Common myeloid progenitor, CD34-positive (primary cell): Measurements from ENCODE around the gene CHST15.
"Not testable (repeated sequence)": the region's sequence is repeated elsewhere in the genome, so short reads cannot be mapped to it uniquely, and the experiment has no call there.

Experiments
- CTCF ChIA-PET: fragments of 350-600 bp; sonication (Branson Sonifier 250); formaldehyde crosslinking; loops from one replicate; lab custom pipeline; 2021; ENCODE audit warnings: antibody characterized with exemption; lab: Charles Lee
- POLR2A ChIA-PET: fragments of 350-600 bp; sonication (Branson Sonifier 250); formaldehyde crosslinking; loops from one replicate; lab custom pipeline; 2021; ENCODE audit warnings: antibody characterized with exemption; lab: Charles Lee
- DNase-seq, 3 donors: peaks; one replicate each; pipeline versions ENCODE4 v3.0.0 to v3.0.0-alpha.2; 2013
- H3K27ac ChIP-seq, 2 experiments: 1 replicate in 1 of 2; 2 replicates in 1 of 2; pipeline ENCODE4 v1.7.0; 2013; ENCODE audit warnings: inconsistent platforms in 2 of 2, low read length in 2 of 2, mild to moderate bottlenecking in 2 of 2, low read depth in 1 of 2, moderate library complexity in 1 of 2; ENCODE audit not compliant: severe bottlenecking in 2 of 2, insufficient read depth in 1 of 2, poor library complexity in 1 of 2
- H3K27me3 ChIP-seq, 5 experiments: replicated peaks in 2 of 5; 1 replicate in 3 of 5; 2 replicates in 2 of 5; pipeline versions ENCODE4 v1.6.1 to v1.7.0; 2013; ENCODE audit warnings: low read length in 4 of 5, mild to moderate bottlenecking in 2 of 5, moderate library complexity in 2 of 5, inconsistent platforms in 1 of 5; ENCODE audit not compliant: insufficient read depth in 5 of 5, control insufficient read depth in 4 of 5
- H3K36me3 ChIP-seq, 4 experiments: 1 replicate in 2 of 4; 2 replicates in 2 of 4; pipeline versions ENCODE4 v1.6.1 to v1.7.0; 2013; ENCODE audit warnings: low read length in 3 of 4, control low read depth in 1 of 4, mild to moderate bottlenecking in 1 of 4; ENCODE audit not compliant: control insufficient read depth in 4 of 4, insufficient read depth in 4 of 4
- H3K4me1 ChIP-seq, 4 experiments: 1 replicate in 3 of 4; 2 replicates in 1 of 4; pipeline versions ENCODE4 v1.6.1 to v1.7.1; 2013; ENCODE audit warnings: low read length in 3 of 4, mild to moderate bottlenecking in 3 of 4, control low read depth in 1 of 4, inconsistent platforms in 1 of 4, moderate library complexity in 1 of 4; ENCODE audit not compliant: control insufficient read depth in 4 of 4, insufficient read depth in 4 of 4; ENCODE audit errors: control extremely low read depth in 1 of 4
- H3K4me3 ChIP-seq, 7 experiments: 1 replicate in 4 of 7; 2 replicates in 3 of 7; pipeline versions ENCODE4 v1.5.1 to v1.7.0; 2013; ENCODE audit warnings: mild to moderate bottlenecking in 7 of 7, low read length in 6 of 7, moderate library complexity in 6 of 7, inconsistent platforms in 2 of 7, low read depth in 2 of 7, control low read depth in 1 of 7; ENCODE audit not compliant: insufficient read depth in 4 of 7, control insufficient read depth in 1 of 7; ENCODE audit errors: extremely low read depth in 1 of 7
- H3K9me3 ChIP-seq, 5 experiments: 1 replicate in 4 of 5; 2 replicates in 1 of 5; pipeline versions ENCODE4 v1.6.1 to v1.7.1; 2013; ENCODE audit warnings: low read length in 4 of 5, mild to moderate bottlenecking in 2 of 5, inconsistent platforms in 1 of 5, low read depth in 1 of 5, moderate library complexity in 1 of 5; ENCODE audit not compliant: control insufficient read depth in 4 of 5, insufficient read depth in 2 of 5; ENCODE audit errors: control extremely low read depth in 1 of 5
- WGBS: methylation state at CpG from one replicate; pipeline ENCODE4 v1.1.5; 2013; ENCODE audit not compliant: insufficient coverage; 5-methylcytosine and 5-hydroxymethylcytosine counted together

CHST15 gene

DNA sequence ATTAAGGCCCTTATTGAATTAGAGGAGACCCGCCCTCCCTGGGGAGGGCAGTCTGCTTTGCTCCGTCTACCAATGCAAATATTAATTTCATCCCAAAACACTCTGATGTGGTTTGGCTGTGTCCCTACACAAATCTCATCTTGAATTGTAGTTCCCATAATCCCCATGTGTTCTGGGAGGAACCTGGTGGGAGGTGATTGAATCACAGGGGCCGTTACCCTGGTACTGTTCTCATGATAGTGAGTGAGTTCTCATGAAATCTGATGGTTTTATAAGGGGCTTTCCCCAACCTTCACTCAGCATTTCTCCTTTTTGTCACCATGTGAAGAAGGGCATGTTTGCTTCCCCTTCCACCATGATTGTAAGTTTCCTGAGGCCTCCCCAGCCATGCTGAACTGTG is 7.3 kb upstream of the CHST15 start:
- Histone ChIP-seq H3K27me3 (peaks cover 0 to 32% (median 17%) of the 10 kb centered on the region in 5 experiments), H3K9me3 (peaks cover 0 to 11% (median 3%) of the 10 kb centered on the region in 5 experiments)
- CTCF ChIA-PET, H3K4me1 ChIP-seq, H3K27ac ChIP-seq, H3K4me3 ChIP-seq, POLR2A ChIA-PET, H3K36me3 ChIP-seq: not testable (repeated sequence)
- WGBS: no CpG with 5 or more reads among the region's 3 CpGs
- DNase-seq: peak in 2 of 3 donors; percentile 34 to 36

DNA sequence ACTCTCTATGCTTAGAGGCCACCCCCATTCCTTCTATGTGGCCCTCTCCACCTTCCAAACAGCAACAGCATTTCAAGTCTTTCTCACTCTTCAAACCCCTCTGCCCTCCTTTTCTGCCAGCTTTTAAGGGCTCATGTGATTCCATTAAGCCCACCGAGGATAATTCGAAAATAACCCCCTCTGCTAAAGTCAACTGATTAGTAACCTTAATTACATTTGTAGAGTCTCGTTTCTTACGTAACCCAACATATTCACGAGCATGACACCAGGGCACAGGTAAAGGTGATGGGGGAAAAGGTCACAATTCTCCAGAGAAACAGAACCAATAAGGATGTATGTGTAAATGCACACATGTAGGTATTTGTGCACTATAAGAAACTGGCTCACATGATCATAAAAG is 6.7 kb upstream of the CHST15 start:
- H3K27me3 ChIP-seq: peaks cover 0 to 37% (median 21%) of the 10 kb centered on the region in 5 experiments
- CTCF ChIA-PET: no interaction called here
- 100% methylated on average over 1 of the region's 5 CpGs for WGBS

DNA sequence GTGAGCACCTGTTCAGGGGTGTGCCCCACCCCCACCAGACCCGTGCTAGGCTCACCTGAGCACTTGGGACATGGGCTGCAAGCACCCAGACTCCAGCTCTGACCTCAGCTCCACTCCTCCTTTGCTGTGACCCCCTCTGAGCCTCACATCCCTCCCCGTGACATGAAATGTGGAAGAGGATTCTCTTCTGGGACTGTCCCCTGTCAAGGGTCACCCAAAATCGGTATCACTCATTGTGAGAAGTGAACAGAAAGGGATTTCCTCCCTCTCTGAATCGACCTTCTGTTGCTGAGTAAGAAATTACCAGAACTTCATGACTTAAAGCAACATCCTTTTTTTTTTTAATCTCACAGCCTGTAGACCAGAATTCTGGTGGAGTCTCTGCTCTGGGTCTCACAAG is 6.2 kb upstream of the CHST15 start:
- no peaks in the 10 kb centered on the region for H3K36me3 ChIP-seq
- H3K27ac ChIP-seq: no peak overlapping the region
- no peak for DNase-seq
- H3K4me1 ChIP-seq: no peaks in the 10 kb centered on the region
- H3K9me3 ChIP-seq: peaks cover 0 to 11% (median 3%) of the 10 kb centered on the region in 5 experiments
- H3K27me3 ChIP-seq: peaks cover 0 to 42% (median 21%) of the 10 kb centered on the region in 5 experiments
- ChIA-PET POLR2A (no interaction called here), CTCF (no interaction called here)
- 61% methylated on average over 3 of the region's 4 CpGs for WGBS
- no peak overlapping the region for H3K4me3 ChIP-seq

More for the DNA sequence above, 6.7 kb upstream of the CHST15 start:
- Histone ChIP-seq H3K4me3 (no peak overlapping the region), H3K4me1 (peaks cover 0 to under 1% (median 0%) of the 10 kb centered on the region in 4 experiments), H3K27ac (no peak overlapping the region), H3K36me3 (no peaks in the 10 kb centered on the region), H3K9me3 (peaks cover 0 to 11% (median 3%) of the 10 kb centered on the region in 5 experiments)
- POLR2A ChIA-PET: no interaction called here
- DNase-seq: no peak

DNA sequence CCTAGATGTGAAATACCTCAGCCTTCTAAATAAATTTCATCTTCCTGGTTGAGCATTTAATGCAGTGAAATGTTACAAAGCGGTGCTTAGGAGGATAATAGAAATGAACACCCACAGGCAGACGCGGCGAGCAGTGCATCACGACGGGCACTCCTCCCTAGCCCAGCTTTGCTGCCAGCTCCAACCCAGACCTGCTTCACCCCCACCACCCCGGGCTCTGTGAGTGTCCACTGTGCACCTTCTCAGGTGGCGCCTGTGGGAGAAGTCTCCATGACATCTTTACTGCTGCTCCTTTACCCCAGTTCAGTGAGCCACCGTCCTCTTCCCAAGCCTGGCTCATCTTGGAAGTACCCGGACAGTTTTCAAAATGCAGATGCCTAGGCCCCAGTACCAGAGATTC is 5.2 kb upstream of the CHST15 start:
- 89% methylated on average over 10 of the region's 10 CpGs for WGBS
- ChIA-PET CTCF (interaction anchor here (1.0 kb wide), 1 partner anchor 29 kb away, joined by 3 read pairs; no protein-coding TSS in a partner anchor), POLR2A (no interaction called here)
- Histone ChIP-seq H3K9me3 (peaks cover 0 to 11% (median 3%) of the 10 kb centered on the region in 5 experiments), H3K27ac (no peak overlapping the region), H3K4me3 (no peak overlapping the region), H3K36me3 (no peaks in the 10 kb centered on the region), H3K27me3 (peaks cover 0 to 53% (median 27%) of the 10 kb centered on the region in 5 experiments), H3K4me1 (peaks cover 0 to 8% (median 2%) of the 10 kb centered on the region in 4 experiments)
- no peak for DNase-seq

DNA sequence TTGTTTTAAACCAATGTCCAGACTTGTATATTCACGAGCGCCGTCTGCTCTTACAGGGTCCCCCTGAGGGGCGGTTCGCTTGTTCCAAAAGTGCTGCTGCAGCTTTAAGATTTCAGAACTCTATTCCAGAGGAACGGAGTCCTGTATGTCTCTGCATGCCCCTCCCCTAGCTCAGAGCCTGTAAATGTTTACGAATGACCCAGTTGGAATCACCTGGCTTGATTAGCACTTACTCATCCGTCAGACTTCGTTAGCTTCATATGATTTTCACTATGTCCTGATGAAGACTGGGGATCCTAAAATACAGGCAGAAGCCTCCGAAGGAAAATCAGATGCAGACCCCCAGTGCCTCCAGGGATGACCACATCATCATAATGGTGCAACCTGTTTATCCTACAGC is 4.5 kb upstream of the CHST15 start:
- POLR2A ChIA-PET: no interaction called here
- Histone ChIP-seq H3K9me3 (peaks cover 0 to 11% (median 3%) of the 10 kb centered on the region in 5 experiments), H3K36me3 (no peaks in the 10 kb centered on the region), H3K27me3 (peaks cover 0 to 60% (median 27%) of the 10 kb centered on the region in 5 experiments), H3K4me3 (no peak overlapping the region), H3K4me1 (peaks cover 0 to 15% (median 8%) of the 10 kb centered on the region in 4 experiments), H3K27ac (no peak overlapping the region)
- no peak for DNase-seq
- CTCF ChIA-PET: interaction anchor here (1.0 kb wide), 1 partner anchor 29 kb away, joined by 3 read pairs; no protein-coding TSS in a partner anchor
- 82% methylated on average over 10 of the region's 10 CpGs for WGBS

DNA sequence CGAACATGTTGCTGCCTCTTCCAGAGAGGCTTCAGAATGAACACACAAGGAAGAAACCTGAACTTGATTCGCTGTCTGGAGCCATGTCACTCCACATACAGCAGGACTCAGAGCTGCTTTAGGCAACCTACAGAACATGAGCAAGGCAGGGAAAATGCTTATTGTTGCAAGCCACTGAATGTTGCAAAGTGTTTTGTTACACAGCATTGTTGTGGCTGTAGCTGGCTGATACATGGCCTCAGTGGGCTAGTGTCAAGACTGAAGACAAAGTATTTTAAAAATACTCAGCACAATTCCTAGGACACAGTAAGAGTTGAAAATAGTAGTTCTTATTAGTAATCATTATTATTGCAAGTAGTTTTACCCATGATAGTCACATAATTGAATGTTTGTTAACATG is 3.1 kb upstream of the CHST15 start:
- POLR2A ChIA-PET: interaction anchor here (0.6 kb wide), 1 partner anchor 307 kb away, joined by 6 read pairs; no protein-coding TSS in a partner anchor
- H3K27ac ChIP-seq: no peak overlapping the region
- 100% methylated on average over 2 of the region's 2 CpGs for WGBS
- H3K27me3 ChIP-seq: peaks cover 0 to 71% (median 29%) of the 10 kb centered on the region in 5 experiments
- CTCF ChIA-PET: no interaction called here
- H3K4me3 ChIP-seq: no peak overlapping the region
- H3K36me3 ChIP-seq: no peaks in the 10 kb centered on the region
- peaks cover 0 to 27% (median 18%) of the 10 kb centered on the region in 4 experiments for H3K4me1 ChIP-seq
- no peak for DNase-seq
- peaks cover 0 to 11% (median 3%) of the 10 kb centered on the region in 5 experiments for H3K9me3 ChIP-seq

DNA sequence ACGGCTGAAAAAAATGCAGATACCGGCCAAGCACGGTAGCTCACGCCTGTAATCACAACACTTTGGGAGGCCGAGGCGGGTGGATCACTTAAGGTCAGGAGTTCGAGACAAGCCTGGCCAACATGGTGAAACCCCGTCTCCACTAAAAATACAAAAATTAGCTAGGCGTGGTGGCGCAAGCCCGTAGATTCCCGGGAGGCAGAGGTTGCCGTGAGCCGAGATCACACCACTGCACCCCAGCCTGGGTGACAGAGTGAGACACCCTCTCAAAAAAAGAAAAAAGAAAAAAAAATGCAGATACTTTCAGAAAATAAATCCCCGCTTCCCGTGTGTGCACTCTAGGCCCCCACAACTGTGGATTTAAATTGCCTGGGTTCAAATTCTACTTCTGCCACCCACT is 2.4 kb upstream of the CHST15 start:
- not testable (repeated sequence) for H3K27ac ChIP-seq, H3K4me3 ChIP-seq, DNase-seq, H3K36me3 ChIP-seq
- ChIA-PET CTCF (interaction anchor here (1.2 kb wide), 1 partner anchor 22 kb away, joined by 3 read pairs; no protein-coding TSS in a partner anchor), POLR2A (interaction anchor here (0.6 kb wide), 1 partner anchor 308 kb away, joined by 6 read pairs; no protein-coding TSS in a partner anchor)
- Histone ChIP-seq H3K4me1 (peaks cover 0 to 29% (median 20%) of the 10 kb centered on the region in 4 experiments), H3K9me3 (peaks cover 0 to 11% (median 3%) of the 10 kb centered on the region in 5 experiments), H3K27me3 (peaks cover 4 to 78% (median 33%) of the 10 kb centered on the region in 5 experiments)
- WGBS: 91% methylated on average over 16 of the region's 16 CpGs
